Left ventricle myocardium inferior (tissue), 1 donor: ENCODE data around the gene DAO. TPM values are rescaled to one million over a fixed set of nuclear protein-coding genes. Genes with fewer than 3 reads are reported as not detected.

ENCODE experiments used
- DNase-seq: peaks from one replicate; pipeline ENCODE4 v3.0.0-alpha.2; 2020
- H3K27ac ChIP-seq: fragments of 200-600 bp; replicated peaks from 2 replicates; pipeline ENCODE4 v1.8.0; 2021
- H3K27me3 ChIP-seq: fragments of 200-600 bp; 2 replicates; pipeline ENCODE4 v1.8.0; 2021; ENCODE audit warnings: low read depth
- H3K36me3 ChIP-seq: fragments of 200-600 bp; 2 replicates; pipeline ENCODE4 v1.8.0; 2021
- H3K4me1 ChIP-seq: fragments of 200-600 bp; 2 replicates; pipeline ENCODE4 v1.8.0; 2021
- H3K4me3 ChIP-seq: fragments of 200-600 bp; 2 replicates; pipeline ENCODE4 v1.8.0; 2021; ENCODE audit warnings: mild to moderate bottlenecking, moderate library complexity
- H3K9me3 ChIP-seq: fragments of 200-600 bp; replicated peaks from 2 replicates; pipeline ENCODE4 v1.8.0; 2021
- intact Hi-C: fragments of 100-400 bp; cut with micrococcal nuclease; formaldehyde crosslinking; loops from one replicate; pipeline ENCODE4 v1.11.0; 2022
- total RNA-seq: library from RNA; stranded (reverse); fragmentation: NEBNext Ultra II Directional; extraction: Animal tissue kit (Norgen Biotek cat#: 25700); gene quantifications from one replicate; pipeline ENCODE4 v1.2.1, GENCODE V29; 2021
- TF ChIP-seq, protein P1 (sequence below): fragments of 200-600 bp; IDR thresholded peaks from 2 replicates; pipeline ENCODE4 v1.8.0; 2021; ENCODE audit warnings: antibody characterized with exemption, mild to moderate bottlenecking, borderline replicate concordance
- donor health status: DM: no; HTN: yes; CAD: no; lungs with severe emphysema.

Gene DAO
- total RNA-seq, 1 donor from 2014 or later, result not detected

DNA sequence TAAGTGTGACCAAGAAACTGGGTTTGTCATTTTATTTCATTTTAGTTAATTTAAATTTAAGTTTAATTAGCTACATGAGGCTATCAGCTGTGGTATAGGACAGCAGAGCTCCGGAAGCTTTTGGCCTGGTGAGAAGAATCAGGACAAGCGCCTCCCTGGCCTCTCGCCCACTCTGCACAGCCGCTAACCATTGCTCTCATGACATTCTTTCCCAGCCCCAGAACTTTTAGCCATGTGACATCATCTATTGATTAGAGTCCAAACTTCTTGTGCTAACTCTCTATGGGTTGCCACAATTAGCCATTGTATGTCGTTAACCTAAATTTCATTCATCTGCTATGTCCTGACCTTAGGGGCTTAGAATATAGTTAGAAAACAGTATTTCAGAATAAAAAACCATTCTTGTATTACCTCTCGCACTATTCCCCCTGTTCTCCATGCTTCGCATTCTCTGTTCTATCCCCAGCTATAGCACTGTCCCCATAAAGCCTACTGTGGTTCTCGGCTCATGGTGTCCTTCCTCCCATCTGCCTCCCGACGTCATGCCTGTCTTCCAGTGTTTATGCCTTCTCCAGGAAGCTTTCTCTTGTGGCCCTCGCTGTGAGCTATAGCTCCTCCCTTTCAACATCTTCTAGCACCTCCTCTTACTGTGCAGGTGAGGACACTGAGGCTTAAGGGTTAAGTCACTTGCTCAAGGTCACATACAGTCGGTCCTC, 46.0 kb upstream of the DAO start:
- H3K4me1 ChIP-seq, result peaks cover 96% of the 10 kb centered on the region
- DNase-seq, result peak; percentile 86
- H3K36me3 ChIP-seq, result peaks cover 29% of the 10 kb centered on the region
- H3K9me3 ChIP-seq, result no peaks in the 10 kb centered on the region
- peak overlapping the region; percentile 49 for H3K4me3 ChIP-seq
- no peaks in the 10 kb centered on the region for H3K27me3 ChIP-seq
- intact Hi-C loops, result no loop called here
- TF ChIP-seq, protein P1, sequence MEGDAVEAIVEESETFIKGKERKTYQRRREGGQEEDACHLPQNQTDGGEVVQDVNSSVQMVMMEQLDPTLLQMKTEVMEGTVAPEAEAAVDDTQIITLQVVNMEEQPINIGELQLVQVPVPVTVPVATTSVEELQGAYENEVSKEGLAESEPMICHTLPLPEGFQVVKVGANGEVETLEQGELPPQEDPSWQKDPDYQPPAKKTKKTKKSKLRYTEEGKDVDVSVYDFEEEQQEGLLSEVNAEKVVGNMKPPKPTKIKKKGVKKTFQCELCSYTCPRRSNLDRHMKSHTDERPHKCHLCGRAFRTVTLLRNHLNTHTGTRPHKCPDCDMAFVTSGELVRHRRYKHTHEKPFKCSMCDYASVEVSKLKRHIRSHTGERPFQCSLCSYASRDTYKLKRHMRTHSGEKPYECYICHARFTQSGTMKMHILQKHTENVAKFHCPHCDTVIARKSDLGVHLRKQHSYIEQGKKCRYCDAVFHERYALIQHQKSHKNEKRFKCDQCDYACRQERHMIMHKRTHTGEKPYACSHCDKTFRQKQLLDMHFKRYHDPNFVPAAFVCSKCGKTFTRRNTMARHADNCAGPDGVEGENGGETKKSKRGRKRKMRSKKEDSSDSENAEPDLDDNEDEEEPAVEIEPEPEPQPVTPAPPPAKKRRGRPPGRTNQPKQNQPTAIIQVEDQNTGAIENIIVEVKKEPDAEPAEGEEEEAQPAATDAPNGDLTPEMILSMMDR, result no peak
- H3K27ac ChIP-seq, result peak overlapping the region; percentile 94

DNA sequence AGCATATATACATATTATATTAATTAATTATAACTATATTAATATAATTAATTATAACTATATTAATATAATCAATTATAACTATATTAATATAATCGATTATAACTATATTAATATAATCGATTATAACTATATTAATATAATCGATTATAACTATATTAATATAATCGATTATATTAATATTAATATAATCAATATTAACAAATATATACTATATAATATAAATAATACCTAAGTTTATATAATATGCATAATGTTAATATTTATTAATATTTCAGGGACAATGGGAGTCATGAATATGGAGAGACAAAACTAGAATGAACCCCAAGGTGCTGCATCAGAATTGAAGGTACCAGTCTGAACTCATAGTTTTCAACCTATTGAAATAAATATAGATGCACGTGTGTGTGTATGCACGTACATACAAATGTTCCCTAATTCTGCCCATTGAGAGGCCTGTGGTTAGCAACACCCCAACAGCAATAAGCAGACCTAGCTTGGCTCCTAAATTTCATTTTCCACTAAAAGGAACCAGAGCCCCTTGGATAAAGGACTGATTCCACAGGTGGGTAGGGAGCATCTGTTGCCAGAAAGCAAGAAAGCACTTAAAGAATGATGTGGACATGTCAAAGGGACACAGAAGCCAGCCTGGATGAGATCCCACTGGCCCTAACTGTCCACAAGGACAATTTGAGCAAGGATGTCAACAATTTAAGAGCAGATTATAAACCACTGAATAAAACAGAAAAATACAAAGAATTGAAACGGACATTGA, 43.8 kb upstream of the DAO start:
- TF ChIP-seq, protein P1, result no peak
- intact Hi-C loops, result no loop called here
- Histone ChIP-seq H3K27ac (peak overlapping the region; percentile 94), H3K36me3 (peaks cover 14% of the 10 kb centered on the region), H3K4me3 (no peak overlapping the region), H3K9me3 (no peaks in the 10 kb centered on the region), H3K4me1 (peaks cover 98% of the 10 kb centered on the region), H3K27me3 (no peaks in the 10 kb centered on the region)
- DNase-seq, result no peak

DNA sequence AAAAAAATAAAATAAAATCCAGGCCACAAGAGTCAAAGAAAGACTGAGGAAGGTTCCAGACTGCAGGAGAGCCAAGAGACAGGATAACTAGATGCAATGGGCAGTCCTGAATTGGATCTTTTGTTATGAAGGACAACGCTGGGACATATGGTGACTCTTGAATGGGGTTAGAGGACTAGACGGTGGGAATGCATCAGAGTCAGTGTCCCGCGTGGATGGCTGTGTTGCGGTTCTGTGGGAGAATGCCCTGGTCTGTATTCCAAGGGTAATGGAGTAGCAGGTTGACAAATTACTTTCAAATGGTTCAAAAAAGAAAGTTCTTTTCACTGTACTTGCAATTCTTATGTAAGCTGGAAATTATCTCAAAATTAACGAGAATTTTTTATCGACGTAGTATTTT, 42.7 kb upstream of the DAO start:
- intact Hi-C loops, result no loop called here
- H3K27me3 ChIP-seq, result no peaks in the 10 kb centered on the region
- peaks cover 98% of the 10 kb centered on the region for H3K4me1 ChIP-seq
- no peak for DNase-seq
- H3K9me3 ChIP-seq, result no peaks in the 10 kb centered on the region
- peaks cover 8% of the 10 kb centered on the region for H3K36me3 ChIP-seq
- TF ChIP-seq, protein P1, result no peak
- H3K4me3 ChIP-seq, result no peak overlapping the region
- H3K27ac ChIP-seq, result peak overlapping the region; percentile 92

DNA sequence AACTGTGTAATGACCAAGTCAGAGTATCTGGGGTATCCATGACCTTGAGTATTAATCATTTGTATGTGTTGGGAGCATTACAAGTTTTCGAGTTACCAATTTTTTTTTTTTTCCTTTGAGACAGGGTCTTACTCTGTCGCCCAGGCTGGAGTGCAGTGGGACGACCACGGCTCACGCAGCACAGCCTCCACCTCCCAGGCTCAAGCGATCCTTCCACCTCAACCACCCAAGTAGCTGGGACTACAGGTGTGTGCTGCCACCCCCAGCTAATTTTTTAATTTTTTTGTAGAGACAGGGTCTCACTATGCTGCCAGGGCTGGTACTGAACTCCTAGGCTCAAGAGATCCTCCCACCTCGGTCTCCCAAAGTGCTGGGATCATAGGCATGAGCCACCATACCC, 42.2 kb upstream of the DAO start:
- Histone ChIP-seq H3K27ac (peak overlapping the region; percentile 92), H3K4me3 (no peak overlapping the region), H3K27me3 (no peaks in the 10 kb centered on the region), H3K9me3 (no peaks in the 10 kb centered on the region), H3K4me1 (peaks cover 98% of the 10 kb centered on the region), H3K36me3 (peaks cover 10% of the 10 kb centered on the region)
- TF ChIP-seq, protein P1, result no peak
- intact Hi-C loops, result no loop called here
- no peak for DNase-seq

DNA sequence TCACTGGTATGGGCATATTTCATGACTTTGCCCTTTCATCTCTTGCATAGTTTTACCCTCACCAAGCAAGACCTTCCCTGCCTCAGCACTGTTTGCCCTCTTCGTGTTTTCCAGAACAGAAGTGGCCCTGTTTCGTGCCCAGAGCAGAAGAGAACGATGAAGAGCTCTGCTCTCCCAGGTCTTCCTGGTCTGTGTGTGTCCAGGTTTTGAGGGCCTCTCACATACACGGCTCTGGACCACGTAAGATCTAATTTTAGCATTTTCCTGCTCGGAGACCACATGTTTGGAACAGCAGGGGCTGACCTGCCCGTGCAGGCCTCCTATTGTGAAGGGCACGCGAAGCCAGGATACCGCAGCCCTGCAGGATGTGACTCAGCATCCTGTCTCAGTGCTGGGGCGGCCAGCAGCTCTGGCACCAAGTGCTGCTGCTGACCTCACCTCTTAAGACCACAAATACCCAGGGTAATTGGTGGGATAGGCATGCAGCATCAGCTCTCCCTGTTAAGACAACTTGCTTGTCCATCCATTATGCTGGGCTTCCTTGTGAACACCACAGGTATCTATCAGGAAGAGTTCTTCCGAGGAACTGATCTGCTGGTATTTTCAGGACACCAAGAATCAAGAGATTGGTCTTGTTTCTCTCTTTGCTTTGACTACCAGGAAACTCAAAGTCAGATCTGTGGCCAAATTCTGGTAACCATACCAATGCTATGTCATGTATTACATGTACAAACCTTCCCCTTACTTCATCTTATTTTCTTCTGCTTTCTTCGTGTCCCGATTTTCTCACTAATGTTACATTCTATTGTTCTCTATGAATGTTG, 41.5 kb upstream of the DAO start:
- TF ChIP-seq, protein P1, result no peak
- intact Hi-C loops, result no loop called here
- peak; percentile 89 for DNase-seq
- H3K36me3 ChIP-seq, result peaks cover 10% of the 10 kb centered on the region
- H3K27me3 ChIP-seq, result no peaks in the 10 kb centered on the region
- H3K9me3 ChIP-seq, result no peaks in the 10 kb centered on the region
- H3K4me1 ChIP-seq, result peaks cover 98% of the 10 kb centered on the region
- H3K27ac ChIP-seq, result peak overlapping the region; percentile 92
- no peak overlapping the region for H3K4me3 ChIP-seq
